ENCODE results near the gene CHRNA9.

CHRNA9 gene

GRCh38 chr4:40348000-40348399, 12.9 kb downstream of the CHRNA9 start:
- H3K4me2 ChIP-seq (ENCODE audit: low read depth, low read length), result no peak overlapping the region
- no peaks in the 10 kb centered on the region for H3F3A ChIP-seq (ENCODE audit: insufficient read depth, low read length)
- no peaks in the 10 kb centered on the region for H3K27me3 ChIP-seq (replicated peaks; ENCODE audit: insufficient read depth, low read length)
- H3K27ac ChIP-seq (ENCODE audit: low read length), result no peak overlapping the region
- no peaks in the 10 kb centered on the region for H3K9me2 ChIP-seq (replicated peaks; ENCODE audit: insufficient read depth, low read length)
- no peaks in the 10 kb centered on the region for H3K79me2 ChIP-seq (ENCODE audit: low read length)
- no peak overlapping the region for H3K4me3 ChIP-seq (ENCODE audit: low read length)
- H3K36me3 ChIP-seq (replicated peaks; ENCODE audit: insufficient read depth, low read length), result no peaks in the 10 kb centered on the region
- TF ChIP-seq EZH2 (optimal IDR thresholded peaks at IDR 0.05; ENCODE audit: low read depth, low read length) (no peak), EZH2phosphoT487 (IDR thresholded peaks at IDR 0.05; ENCODE audit: low read length) (no peak), CTCF (IDR thresholded peaks at IDR 0.05; ENCODE audit: low read length) (no peak)
- no peak overlapping the region for H2AFZ ChIP-seq (ENCODE audit: low read length)
- no peak overlapping the region for H3K9ac ChIP-seq (ENCODE audit: low read length)
- DNase-seq, result no peak
- no peaks in the 10 kb centered on the region for H3K9me3 ChIP-seq (replicated peaks; ENCODE audit: insufficient read depth, low read length)
- H4K20me1 ChIP-seq (ENCODE audit: insufficient read depth, low read length), result no peaks in the 10 kb centered on the region
- H3K4me1 ChIP-seq (ENCODE audit: low read length), result no peaks in the 10 kb centered on the region

DNA sequence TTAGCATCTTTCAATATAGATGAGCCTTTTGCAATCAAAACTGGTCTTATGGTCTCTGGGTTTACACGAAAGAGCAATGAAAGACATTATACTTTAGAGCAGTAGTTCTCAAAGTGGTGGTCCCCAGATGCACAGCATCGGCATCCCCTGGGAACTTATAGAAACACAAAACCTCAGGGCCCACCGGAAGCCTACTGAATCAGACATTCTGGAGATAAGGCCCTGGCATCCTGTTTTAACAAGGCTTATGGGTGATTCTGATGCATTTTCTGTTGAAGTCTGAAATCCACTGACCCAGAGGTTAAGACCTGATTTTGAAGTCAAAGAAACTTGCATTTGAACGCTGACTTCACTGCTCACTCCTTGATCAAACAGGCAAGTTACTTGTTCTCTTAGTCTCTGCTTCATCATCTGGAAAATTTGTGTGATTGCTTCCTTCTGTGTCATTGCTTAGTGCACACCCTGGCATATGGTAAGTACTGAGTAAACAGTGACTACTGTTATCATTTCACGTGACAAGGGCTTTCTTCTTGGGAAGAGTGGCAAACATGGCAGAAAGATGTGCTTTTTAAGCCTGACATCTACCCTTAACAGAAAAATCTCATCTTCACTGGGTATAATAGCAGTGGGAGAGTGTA, 14.5 kb downstream of the CHRNA9 start:
- H3K9me3 ChIP-seq (replicated peaks; ENCODE audit: insufficient read depth, low read length), result no peaks in the 10 kb centered on the region
- H4K20me1 ChIP-seq (ENCODE audit: insufficient read depth, low read length), result no peaks in the 10 kb centered on the region
- no peaks in the 10 kb centered on the region for H3K27me3 ChIP-seq (replicated peaks; ENCODE audit: insufficient read depth, low read length)
- DNase-seq, result no peak
- no peak overlapping the region for H3K4me3 ChIP-seq (ENCODE audit: low read length)
- H3K79me2 ChIP-seq (ENCODE audit: low read length), result no peaks in the 10 kb centered on the region
- H3K36me3 ChIP-seq (replicated peaks; ENCODE audit: insufficient read depth, low read length), result no peaks in the 10 kb centered on the region
- H3K4me2 ChIP-seq (ENCODE audit: low read depth, low read length), result no peak overlapping the region
- H3K9ac ChIP-seq (ENCODE audit: low read length), result no peak overlapping the region
- H3K9me2 ChIP-seq (replicated peaks; ENCODE audit: insufficient read depth, low read length), result no peaks in the 10 kb centered on the region
- no peak overlapping the region for H3K27ac ChIP-seq (ENCODE audit: low read length)
- H2AFZ ChIP-seq (ENCODE audit: low read length), result no peak overlapping the region
- no peak for TF ChIP-seq EZH2 (optimal IDR thresholded peaks at IDR 0.05; ENCODE audit: low read depth, low read length)
- no peak for TF ChIP-seq CTCF (IDR thresholded peaks at IDR 0.05; ENCODE audit: low read length)
- no peak for TF ChIP-seq EZH2phosphoT487 (IDR thresholded peaks at IDR 0.05; ENCODE audit: low read length)
- H3K4me1 ChIP-seq (ENCODE audit: low read length), result no peaks in the 10 kb centered on the region
- H3F3A ChIP-seq (ENCODE audit: insufficient read depth, low read length), result no peaks in the 10 kb centered on the region

- Histone ChIP-seq H3K9me2 (replicated peaks; ENCODE audit: insufficient read depth, low read length) (no peaks in the 10 kb centered on the region), H3K79me2 (ENCODE audit: low read length) (no peaks in the 10 kb centered on the region), H3K4me2 (ENCODE audit: low read depth, low read length) (no peak overlapping the region), H3K4me3 (ENCODE audit: low read length) (no peak overlapping the region), H4K20me1 (ENCODE audit: insufficient read depth, low read length) (no peaks in the 10 kb centered on the region), H3F3A (ENCODE audit: insufficient read depth, low read length) (no peaks in the 10 kb centered on the region), H3K9me3 (replicated peaks; ENCODE audit: insufficient read depth, low read length) (no peaks in the 10 kb centered on the region), H3K27me3 (replicated peaks; ENCODE audit: insufficient read depth, low read length) (no peaks in the 10 kb centered on the region), H3K4me1 (ENCODE audit: low read length) (no peaks in the 10 kb centered on the region), H3K27ac (ENCODE audit: low read length) (no peak overlapping the region), H3K9ac (ENCODE audit: low read length) (no peak overlapping the region), H3K36me3 (replicated peaks; ENCODE audit: insufficient read depth, low read length) (no peaks in the 10 kb centered on the region), H2AFZ (ENCODE audit: low read length) (no peak overlapping the region)
- TF ChIP-seq CTCF (IDR thresholded peaks at IDR 0.05; ENCODE audit: low read length), result no peak
- no peak for TF ChIP-seq EZH2phosphoT487 (IDR thresholded peaks at IDR 0.05; ENCODE audit: low read length)
- no peak for TF ChIP-seq EZH2 (optimal IDR thresholded peaks at IDR 0.05; ENCODE audit: low read depth, low read length)
- DNase-seq, result no peak
Observed at GRCh38 chr4:40350627-40351227, 15.6 kb downstream of the CHRNA9 start.

Data from MM.1S (cell line).